Heart left ventricle (tissue), 13 donors: ENCODE data around the gene CDH5.

Experiments
- POLR2A ChIP-seq, 2 donors: fragments of 450-650 bp; IDR thresholded peaks; one replicate each; pipeline ENCODE4 v1.6.1; 2017; ENCODE audit warnings: antibody characterized with exemption in 2 of 2, mild to moderate bottlenecking in 2 of 2, moderate library complexity in 2 of 2
- TF ChIP-seq, protein P1 (sequence below), 12 donors: fragments of 200-600 bp; sonication (generic) in 4 of 12; IDR thresholded peaks; one replicate each; pipeline versions ENCODE4 v1.5.0 to v1.8.0; 2018 to 2022; ENCODE audit warnings: antibody characterized with exemption in 12 of 12, mild to moderate bottlenecking in 5 of 12
- donor health status: ischemic (EF 13 %, LVEDD 7.1; RV severe dilation, severe dysfunction).
- donor health status: DM: no; HTN: yes; CAD: no.
- donor health status: DM: no; HTN: no; CAD: no.
- donor health status: ischemic (EF 25% LVEDD 6.9; RV normal size, moderate dysfunction).
- donor health status: ischemic (EF 25% LVEDD 5.7; RV mildly dilated, moderate dysfunction).
- donor health status: ischemic (EF 35%, LVEDD 5.7; RV mildly dilated, moderate dysfunction).
- donor health status: nonischemic (EF 11% LVEDD 7.7; RV severe dilation, severe dysfunction).
- donor health status: DM: yes; HTN: yes; CAD: no.
- donor health status: PGD.
- donor health status: ischemic (EF 29% LVEDD 5.4; RV normal size, mild dysfunction).
- donor health status: nonischemic (EF 23%, LVEDD 6.1; RV moderate dilation, normal function).

DNA sequence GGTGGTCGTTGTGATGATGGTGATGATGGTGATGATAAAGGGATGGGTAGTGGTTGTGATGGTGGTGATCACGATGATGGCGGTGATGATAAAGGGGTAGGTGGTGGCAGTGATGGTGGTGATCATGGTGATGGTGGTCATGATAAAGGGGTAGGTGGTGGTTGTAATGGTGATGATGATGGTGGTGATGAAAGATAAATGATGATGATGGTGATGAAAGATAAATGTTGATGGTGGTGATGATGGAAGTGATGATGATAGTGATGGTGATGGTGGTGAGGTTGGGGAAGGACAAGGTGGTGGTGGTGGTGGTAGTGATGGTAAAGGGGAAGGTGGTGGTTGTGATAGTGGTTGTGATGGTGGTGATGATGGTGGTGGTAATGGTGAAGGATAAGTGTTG, 13.9 kb downstream of the CDH5 start:
- TF ChIP-seq, protein P1, sequence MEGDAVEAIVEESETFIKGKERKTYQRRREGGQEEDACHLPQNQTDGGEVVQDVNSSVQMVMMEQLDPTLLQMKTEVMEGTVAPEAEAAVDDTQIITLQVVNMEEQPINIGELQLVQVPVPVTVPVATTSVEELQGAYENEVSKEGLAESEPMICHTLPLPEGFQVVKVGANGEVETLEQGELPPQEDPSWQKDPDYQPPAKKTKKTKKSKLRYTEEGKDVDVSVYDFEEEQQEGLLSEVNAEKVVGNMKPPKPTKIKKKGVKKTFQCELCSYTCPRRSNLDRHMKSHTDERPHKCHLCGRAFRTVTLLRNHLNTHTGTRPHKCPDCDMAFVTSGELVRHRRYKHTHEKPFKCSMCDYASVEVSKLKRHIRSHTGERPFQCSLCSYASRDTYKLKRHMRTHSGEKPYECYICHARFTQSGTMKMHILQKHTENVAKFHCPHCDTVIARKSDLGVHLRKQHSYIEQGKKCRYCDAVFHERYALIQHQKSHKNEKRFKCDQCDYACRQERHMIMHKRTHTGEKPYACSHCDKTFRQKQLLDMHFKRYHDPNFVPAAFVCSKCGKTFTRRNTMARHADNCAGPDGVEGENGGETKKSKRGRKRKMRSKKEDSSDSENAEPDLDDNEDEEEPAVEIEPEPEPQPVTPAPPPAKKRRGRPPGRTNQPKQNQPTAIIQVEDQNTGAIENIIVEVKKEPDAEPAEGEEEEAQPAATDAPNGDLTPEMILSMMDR (IDR thresholded peaks at IDR 0.05), result no peak
- TF ChIP-seq POLR2A (IDR thresholded peaks at IDR 0.05), result no peak
